Duodenal mucosa (tissue), 2 donors: Measurements from ENCODE around the gene ZNF362.
"Not testable (repeated sequence)": the region's sequence is repeated elsewhere in the genome, so short reads cannot be mapped to it uniquely, and the experiment has no call there.

Experiments used
- H3K27ac ChIP-seq: one replicate; pipeline ENCODE4 v1.7.0; 2013; ENCODE audit warnings: low read depth, low read length
- H3K27me3 ChIP-seq, 2 donors: one replicate each; pipeline ENCODE4 v1.7.0; 2013; ENCODE audit warnings: low read length in 2 of 2, control low read depth in 1 of 2; ENCODE audit not compliant: insufficient read depth in 2 of 2, control insufficient read depth in 1 of 2
- H3K36me3 ChIP-seq, 2 donors: one replicate each; pipeline ENCODE4 v1.7.0; 2013; ENCODE audit warnings: low read length in 2 of 2, control low read depth in 1 of 2; ENCODE audit not compliant: insufficient read depth in 2 of 2, control insufficient read depth in 1 of 2
- H3K4me1 ChIP-seq, 2 donors: one replicate each; pipeline ENCODE4 v1.7.0; 2013; ENCODE audit warnings: low read length in 2 of 2, control low read depth in 1 of 2; ENCODE audit not compliant: insufficient read depth in 2 of 2, control insufficient read depth in 1 of 2
- H3K4me3 ChIP-seq, 2 donors: one replicate each; pipeline ENCODE4 v1.7.0; 2013; ENCODE audit warnings: low read length in 2 of 2, low read depth in 1 of 2
- H3K9ac ChIP-seq, 2 donors: one replicate each; pipeline ENCODE4 v1.7.0; 2013; ENCODE audit warnings: low read length in 2 of 2, low read depth in 1 of 2
- H3K9me3 ChIP-seq, 2 donors: one replicate each; pipeline ENCODE4 v1.7.0; 2013; ENCODE audit warnings: low read length in 2 of 2, control low read depth in 1 of 2; ENCODE audit not compliant: control insufficient read depth in 1 of 2

The ZNF362 gene

GRCh38 chr1:33281554-33282303 lies 25.4 kb downstream of the ZNF362 start:
- Histone ChIP-seq H3K9me3 (no peaks in the 10 kb centered on the region), H3K4me1 (no peaks in the 10 kb centered on the region), H3K9ac (no peak overlapping the region), H3K36me3 (peaks cover 14 to 46% of the 10 kb centered on the region in 2 donors), H3K27ac (no peak overlapping the region), H3K27me3 (no peaks in the 10 kb centered on the region), H3K4me3 (no peak overlapping the region)

- H3K27ac ChIP-seq, result no peak overlapping the region
- H3K9me3 ChIP-seq, result no peaks in the 10 kb centered on the region
- H3K4me3 ChIP-seq, result no peak overlapping the region
- H3K9ac ChIP-seq, result no peak overlapping the region
- no peaks in the 10 kb centered on the region for H3K4me1 ChIP-seq
- H3K27me3 ChIP-seq, result no peaks in the 10 kb centered on the region
- H3K36me3 ChIP-seq, result peaks cover 9 to 41% of the 10 kb centered on the region in 2 donors
These were observed 26.5 kb downstream of the ZNF362 start for GRCh38 chr1:33282791-33283190.

GRCh38 chr1:33284049-33284448 lies 27.8 kb downstream of the ZNF362 start:
- Histone ChIP-seq H3K4me3 (no peak overlapping the region), H3K36me3 (peaks cover 9 to 42% of the 10 kb centered on the region in 2 donors)

GRCh38 chr1:33286451-33287185 lies 30.3 kb downstream of the ZNF362 start:
- peaks cover 11 to 40% of the 10 kb centered on the region in 2 donors for H3K36me3 ChIP-seq
- H3K4me1 ChIP-seq, result no peaks in the 10 kb centered on the region
- H3K27ac ChIP-seq, result no peak overlapping the region
- H3K4me3 ChIP-seq, result no peak overlapping the region
- H3K9ac ChIP-seq, result no peak overlapping the region
- H3K27me3 ChIP-seq, result no peaks in the 10 kb centered on the region
- H3K9me3 ChIP-seq, result no peaks in the 10 kb centered on the region

More at GRCh38 chr1:33284049-33284448, 27.8 kb downstream of the ZNF362 start:
- Histone ChIP-seq H3K9ac (no peak overlapping the region), H3K4me1 (no peaks in the 10 kb centered on the region), H3K9me3 (no peaks in the 10 kb centered on the region), H3K27me3 (no peaks in the 10 kb centered on the region), H3K27ac (no peak overlapping the region)

GRCh38 chr1:33287317-33287716 lies 31.0 kb downstream of the ZNF362 start:
- H3K4me3 ChIP-seq, result no peak overlapping the region
- H3K4me1 ChIP-seq, result no peaks in the 10 kb centered on the region
- no peaks in the 10 kb centered on the region for H3K27me3 ChIP-seq
- H3K27ac ChIP-seq, result no peak overlapping the region
- peaks cover 7 to 33% of the 10 kb centered on the region in 2 donors for H3K36me3 ChIP-seq
- H3K9me3 ChIP-seq, result no peaks in the 10 kb centered on the region
- H3K9ac ChIP-seq, result no peak overlapping the region

- Histone ChIP-seq H3K27ac (no peak overlapping the region), H3K27me3 (no peaks in the 10 kb centered on the region), H3K4me3 (no peak overlapping the region), H3K9ac (no peak overlapping the region), H3K4me1 (no peaks in the 10 kb centered on the region), H3K36me3 (peaks cover 7 to 27% of the 10 kb centered on the region in 2 donors), H3K9me3 (no peaks in the 10 kb centered on the region)
These were observed 32.9 kb downstream of the ZNF362 start for GRCh38 chr1:33288976-33289857.

GRCh38 chr1:33289858-33290154 lies 33.5 kb downstream of the ZNF362 start:
- no peak overlapping the region for H3K27ac ChIP-seq

GRCh38 chr1:33290615-33291014 lies 34.3 kb downstream of the ZNF362 start:
- not testable (repeated sequence) for H3K27ac ChIP-seq, H3K9me3 ChIP-seq, H3K27me3 ChIP-seq, H3K9ac ChIP-seq, H3K4me1 ChIP-seq, H3K4me3 ChIP-seq
- peaks cover 7 to 30% of the 10 kb centered on the region in 2 donors for H3K36me3 ChIP-seq

More at GRCh38 chr1:33289858-33290154, 33.5 kb downstream of the ZNF362 start:
- no peaks in the 10 kb centered on the region for H3K27me3 ChIP-seq
- H3K4me3 ChIP-seq, result no peak overlapping the region
- H3K36me3 ChIP-seq, result peaks cover 7 to 26% of the 10 kb centered on the region in 2 donors
- no peaks in the 10 kb centered on the region for H3K4me1 ChIP-seq
- H3K9ac ChIP-seq, result no peak overlapping the region
- H3K9me3 ChIP-seq, result no peaks in the 10 kb centered on the region

GRCh38 chr1:33292726-33293340 lies 36.5 kb downstream of the ZNF362 start:
- Histone ChIP-seq H3K4me1 (peaks cover 0 to 4% of the 10 kb centered on the region in 2 donors), H3K27ac (no peak overlapping the region), H3K36me3 (peaks cover 7 to 34% of the 10 kb centered on the region in 2 donors)

More at GRCh38 chr1:33292726-33293340, 36.5 kb downstream of the ZNF362 start:
- Histone ChIP-seq H3K27me3 (no peaks in the 10 kb centered on the region), H3K9ac (no peak overlapping the region), H3K9me3 (no peaks in the 10 kb centered on the region), H3K4me3 (no peak overlapping the region)
